ENCODE data around the gene CBARP. TPM values are rescaled to one million over a fixed set of nuclear protein-coding genes. Genes with fewer than 3 reads are reported as not detected.

The CBARP gene
- total and polyA plus RNA-seq, 2 of the 13 experiments (the other 11 are each of a cell fraction or from before 2014, with no cell fraction given): 1.2 to 1.4 TPM

DNA sequence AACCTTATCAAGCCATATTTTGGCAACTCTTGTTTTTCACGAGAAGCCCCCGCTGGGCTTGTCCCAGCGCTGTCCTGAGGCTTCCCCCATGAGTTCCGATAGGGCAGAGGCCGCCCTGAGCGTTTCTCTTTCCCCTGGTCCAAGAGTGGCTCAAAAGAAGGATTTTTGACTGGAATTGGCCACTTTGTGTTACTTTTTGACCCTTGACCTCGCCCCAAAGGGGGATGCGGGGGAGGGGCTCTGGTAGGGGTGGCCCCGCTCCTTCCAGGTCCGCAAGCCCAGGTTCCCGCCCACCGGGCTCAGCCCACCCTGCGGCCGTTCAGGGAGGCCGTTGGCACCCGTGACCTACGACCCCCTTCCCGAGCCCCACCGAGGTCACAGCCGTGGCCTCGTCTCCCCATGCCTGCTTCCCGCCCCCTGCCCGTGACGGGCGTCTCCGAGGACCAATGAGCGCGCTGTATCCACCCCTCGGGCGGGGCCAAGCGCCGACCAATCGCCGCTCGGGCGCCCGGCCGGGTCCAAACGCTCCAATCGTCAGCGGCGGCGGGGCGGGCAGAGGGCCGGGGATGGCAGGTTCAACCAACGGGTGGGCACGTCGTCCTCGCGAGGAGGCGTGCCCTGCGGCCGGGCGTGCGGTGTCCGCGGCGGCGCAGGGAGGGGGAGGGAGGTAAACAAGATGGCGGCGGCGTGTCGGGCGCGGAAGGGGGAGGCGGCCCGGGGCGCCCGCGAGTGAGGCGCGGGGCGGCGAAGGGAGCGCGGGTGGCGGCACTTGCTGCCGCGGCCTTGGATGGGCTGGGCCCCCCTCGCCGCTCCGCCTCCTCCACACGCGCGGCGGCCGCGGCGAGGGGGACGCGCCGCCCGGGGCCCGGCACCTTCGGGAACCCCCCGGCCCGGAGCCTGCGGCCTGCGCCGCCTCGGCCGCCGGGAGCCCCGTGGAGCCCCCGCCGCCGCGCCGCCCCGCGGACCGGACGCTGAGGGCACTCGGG lies 32.4 kb downstream of the CBARP start, which contains the start of gene STK11 (continued):
- TF ChIP-seq ZNF407 (CRISPR knock-in tag; IDR thresholded peaks at IDR 0.05; ENCODE audit: not compliant biosample characterization) (no peak), MYC (CRISPR knock-in tag; IDR thresholded peaks at IDR 0.05; ENCODE audit: borderline replicate concordance) (peak; percentile 54; the same call in 1 of the 2 replicates), ARNTL (CRISPR knock-in tag; IDR thresholded peaks at IDR 0.05) (peak; percentile 83), CAMTA2 (CRISPR knock-in tag; IDR thresholded peaks at IDR 0.05; ENCODE audit: borderline replicate concordance) (0 out of 2 replicates have a peak, but pooled peaks have one; percentile 41), SMARCE1 (IDR thresholded peaks at IDR 0.05; ENCODE audit: borderline replicate concordance) (no peak), ZNF446 (CRISPR knock-in tag; IDR thresholded peaks at IDR 0.05) (no peak), ZNF652 (CRISPR knock-in tag; IDR thresholded peaks at IDR 0.05; ENCODE audit: borderline replicate concordance, low read depth) (no peak), SMARCC2 (IDR thresholded peaks at IDR 0.05) (no peak), NFIC (IDR thresholded peaks at IDR 0.05; ENCODE audit: low read length) (no peak), GFI1 (CRISPR knock-in tag; IDR thresholded peaks at IDR 0.05; ENCODE audit: borderline replicate concordance) (no peak), RXRB (CRISPR knock-in tag; IDR thresholded peaks at IDR 0.05; ENCODE audit: borderline replicate concordance) (peak; percentile 94), GLI4 (CRISPR knock-in tag; IDR thresholded peaks at IDR 0.05; ENCODE audit: borderline replicate concordance) (no peak), ZNF816 (CRISPR knock-in tag; IDR thresholded peaks at IDR 0.05; ENCODE audit: borderline replicate concordance) (no peak), FOXM1 (CRISPR knock-in tag; IDR thresholded peaks at IDR 0.05) (0 out of 2 replicates have a peak, but pooled peaks have one; percentile 28)
- TF ChIP-seq, protein P1, sequence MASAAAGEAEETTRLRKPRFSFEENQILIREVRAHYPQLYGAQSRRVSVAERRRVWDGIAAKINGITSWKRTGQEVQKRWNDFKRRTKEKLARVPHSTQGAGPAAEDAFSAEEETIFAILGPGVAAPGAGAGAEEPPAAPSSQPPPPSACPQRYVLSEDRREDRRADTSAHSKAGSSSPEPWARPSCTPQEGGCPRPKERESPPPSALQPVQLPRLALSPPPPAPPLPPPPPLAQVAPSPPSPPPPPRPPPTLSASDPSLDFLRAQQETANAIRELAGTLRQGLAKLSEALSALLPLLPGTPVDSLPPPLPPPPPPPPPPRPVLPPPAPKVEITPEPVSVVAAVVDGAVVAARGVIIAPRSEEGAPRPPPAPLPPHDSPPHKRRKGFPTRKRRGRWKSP (CRISPR knock-in tag; IDR thresholded peaks at IDR 0.05): no peak
- TF ChIP-seq, protein P2, sequence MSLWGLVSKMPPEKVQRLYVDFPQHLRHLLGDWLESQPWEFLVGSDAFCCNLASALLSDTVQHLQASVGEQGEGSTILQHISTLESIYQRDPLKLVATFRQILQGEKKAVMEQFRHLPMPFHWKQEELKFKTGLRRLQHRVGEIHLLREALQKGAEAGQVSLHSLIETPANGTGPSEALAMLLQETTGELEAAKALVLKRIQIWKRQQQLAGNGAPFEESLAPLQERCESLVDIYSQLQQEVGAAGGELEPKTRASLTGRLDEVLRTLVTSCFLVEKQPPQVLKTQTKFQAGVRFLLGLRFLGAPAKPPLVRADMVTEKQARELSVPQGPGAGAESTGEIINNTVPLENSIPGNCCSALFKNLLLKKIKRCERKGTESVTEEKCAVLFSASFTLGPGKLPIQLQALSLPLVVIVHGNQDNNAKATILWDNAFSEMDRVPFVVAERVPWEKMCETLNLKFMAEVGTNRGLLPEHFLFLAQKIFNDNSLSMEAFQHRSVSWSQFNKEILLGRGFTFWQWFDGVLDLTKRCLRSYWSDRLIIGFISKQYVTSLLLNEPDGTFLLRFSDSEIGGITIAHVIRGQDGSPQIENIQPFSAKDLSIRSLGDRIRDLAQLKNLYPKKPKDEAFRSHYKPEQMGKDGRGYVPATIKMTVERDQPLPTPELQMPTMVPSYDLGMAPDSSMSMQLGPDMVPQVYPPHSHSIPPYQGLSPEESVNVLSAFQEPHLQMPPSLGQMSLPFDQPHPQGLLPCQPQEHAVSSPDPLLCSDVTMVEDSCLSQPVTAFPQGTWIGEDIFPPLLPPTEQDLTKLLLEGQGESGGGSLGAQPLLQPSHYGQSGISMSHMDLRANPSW (CRISPR knock-in tag; IDR thresholded peaks at IDR 0.05; ENCODE audit: borderline replicate concordance): 0 out of 2 replicates have a peak, but pooled peaks have one; percentile 28
